Skeletal muscle tissue (tissue), 4 donors: ENCODE data around the gene TMEM135. TPM values are rescaled to one million over a fixed set of nuclear protein-coding genes. Genes with fewer than 3 reads are reported as not detected.
"Not testable (repeated sequence)": the region's sequence is repeated elsewhere in the genome, so short reads cannot be mapped to it uniquely, and the experiment has no call there.

ENCODE experiments used
- H3K27ac ChIP-seq: one replicate; pipeline ENCODE4 v1.7.0; 2013; ENCODE audit warnings: mild to moderate bottlenecking, low read depth, low read length, inconsistent platforms
- H3K27me3 ChIP-seq, 3 donors: one replicate each; pipeline ENCODE4 v1.7.0; 2013; ENCODE audit warnings: low read length in 3 of 3; ENCODE audit not compliant: control insufficient read depth in 3 of 3, insufficient read depth in 3 of 3
- H3K36me3 ChIP-seq, 3 donors: one replicate each; pipeline ENCODE4 v1.7.0; 2013; ENCODE audit warnings: low read length in 3 of 3; ENCODE audit not compliant: control insufficient read depth in 3 of 3, insufficient read depth in 3 of 3
- H3K4me1 ChIP-seq, 3 donors: one replicate each; pipeline ENCODE4 v1.7.0; 2013; ENCODE audit warnings: low read length in 3 of 3, mild to moderate bottlenecking in 3 of 3; ENCODE audit not compliant: control insufficient read depth in 3 of 3, insufficient read depth in 3 of 3
- H3K4me3 ChIP-seq, 3 donors: one replicate each; pipeline ENCODE4 v1.7.0; 2013; ENCODE audit warnings: low read length in 3 of 3
- H3K9ac ChIP-seq, 3 donors: one replicate each; pipeline ENCODE4 v1.7.0; 2013; ENCODE audit warnings: low read length in 3 of 3, mild to moderate bottlenecking in 3 of 3, moderate library complexity in 2 of 3, low read depth in 1 of 3
- H3K9me3 ChIP-seq, 3 donors: one replicate each; pipeline ENCODE4 v1.7.0; 2013; ENCODE audit warnings: low read length in 3 of 3; ENCODE audit not compliant: control insufficient read depth in 3 of 3
- total RNA-seq: library from RNA; depleted of rRNA; stranded (reverse); fragments of >200 nt; gene quantifications from one replicate; pipeline ENCODE4 v1.2.3, GENCODE V29; 2014
- donor health status: Osteomylitis.

The TMEM135 gene
- total RNA-seq, 1 donor from 2014 or later: 35.5 TPM

- no peak overlapping the region for H3K4me3 ChIP-seq
- H3K27me3 ChIP-seq: no peaks in the 10 kb centered on the region
- no peaks in the 10 kb centered on the region for H3K36me3 ChIP-seq
- H3K9me3 ChIP-seq: no peaks in the 10 kb centered on the region
- no peak overlapping the region for H3K27ac ChIP-seq
- H3K4me1 ChIP-seq: no peaks in the 10 kb centered on the region
- H3K9ac ChIP-seq: no peak overlapping the region
Observed at GRCh38 chr11:87101956-87102580, 64.3 kb downstream of the TMEM135 start.

- not testable (repeated sequence) for H3K27me3 ChIP-seq, H3K4me1 ChIP-seq, H3K9ac ChIP-seq, H3K9me3 ChIP-seq, H3K27ac ChIP-seq, H3K36me3 ChIP-seq, H3K4me3 ChIP-seq
Observed at GRCh38 chr11:87105826-87106225, 68.1 kb downstream of the TMEM135 start.

GRCh38 chr11:87107379-87107778, 69.6 kb downstream of the TMEM135 start:
- not testable (repeated sequence) for H3K27me3 ChIP-seq, H3K36me3 ChIP-seq, H3K4me1 ChIP-seq, H3K4me3 ChIP-seq, H3K9ac ChIP-seq, H3K27ac ChIP-seq, H3K9me3 ChIP-seq

- Histone ChIP-seq H3K9me3 (no peaks in the 10 kb centered on the region), H3K27ac (no peak overlapping the region), H3K9ac (no peak overlapping the region), H3K36me3 (no peaks in the 10 kb centered on the region), H3K27me3 (no peaks in the 10 kb centered on the region), H3K4me3 (no peak overlapping the region), H3K4me1 (peaks cover 0 to 3% (median 0%) of the 10 kb centered on the region in 3 donors)
Observed at GRCh38 chr11:87110443-87111131, 72.9 kb downstream of the TMEM135 start.

GRCh38 chr11:87114093-87114492, 76.4 kb downstream of the TMEM135 start:
- Histone ChIP-seq H3K27ac (no peak overlapping the region), H3K9ac (no peak overlapping the region), H3K4me1 (peaks cover 0 to 3% (median 0%) of the 10 kb centered on the region in 3 donors), H3K27me3 (no peaks in the 10 kb centered on the region), H3K4me3 (no peak overlapping the region), H3K9me3 (no peaks in the 10 kb centered on the region), H3K36me3 (no peaks in the 10 kb centered on the region)

GRCh38 chr11:87116185-87116584, 78.5 kb downstream of the TMEM135 start:
- peaks cover 0 to 3% (median 0%) of the 10 kb centered on the region in 3 donors for H3K4me1 ChIP-seq
- no peak overlapping the region for H3K27ac ChIP-seq

GRCh38 chr11:87120937-87121336, 83.2 kb downstream of the TMEM135 start:
- Histone ChIP-seq H3K4me3 (no peak overlapping the region), H3K4me1 (peaks cover 0 to 4% (median 0%) of the 10 kb centered on the region in 3 donors), H3K27me3 (no peaks in the 10 kb centered on the region), H3K27ac (no peak overlapping the region), H3K36me3 (no peaks in the 10 kb centered on the region), H3K9ac (no peak overlapping the region), H3K9me3 (no peaks in the 10 kb centered on the region)

More at GRCh38 chr11:87116185-87116584, 78.5 kb downstream of the TMEM135 start:
- no peak overlapping the region for H3K9ac ChIP-seq
- no peaks in the 10 kb centered on the region for H3K27me3 ChIP-seq
- no peak overlapping the region for H3K4me3 ChIP-seq
- no peaks in the 10 kb centered on the region for H3K9me3 ChIP-seq
- no peaks in the 10 kb centered on the region for H3K36me3 ChIP-seq

GRCh38 chr11:87122852-87123251, 85.1 kb downstream of the TMEM135 start:
- no peaks in the 10 kb centered on the region for H3K9me3 ChIP-seq
- H3K4me1 ChIP-seq: peaks cover 0 to 4% (median 0%) of the 10 kb centered on the region in 3 donors
- no peak overlapping the region for H3K27ac ChIP-seq
- no peak overlapping the region for H3K9ac ChIP-seq
- no peak overlapping the region for H3K4me3 ChIP-seq
- H3K27me3 ChIP-seq: no peaks in the 10 kb centered on the region
- H3K36me3 ChIP-seq: no peaks in the 10 kb centered on the region

GRCh38 chr11:87125257-87125656, 87.5 kb downstream of the TMEM135 start:
- H3K9ac ChIP-seq: no peak overlapping the region
- peak overlapping the region; percentile 14 for H3K27ac ChIP-seq
- no peaks in the 10 kb centered on the region for H3K9me3 ChIP-seq
- no peaks in the 10 kb centered on the region for H3K36me3 ChIP-seq
- peaks cover 0 to 4% (median 0%) of the 10 kb centered on the region in 3 donors for H3K4me1 ChIP-seq
- H3K4me3 ChIP-seq: no peak overlapping the region
- no peaks in the 10 kb centered on the region for H3K27me3 ChIP-seq

GRCh38 chr11:87127101-87127500, 89.4 kb downstream of the TMEM135 start:
- peaks cover 0 to 4% (median 0%) of the 10 kb centered on the region in 3 donors for H3K4me1 ChIP-seq
- no peak overlapping the region for H3K4me3 ChIP-seq
- no peak overlapping the region for H3K9ac ChIP-seq
- H3K27me3 ChIP-seq: no peaks in the 10 kb centered on the region
- no peaks in the 10 kb centered on the region for H3K9me3 ChIP-seq
- H3K27ac ChIP-seq: no peak overlapping the region
- no peaks in the 10 kb centered on the region for H3K36me3 ChIP-seq
